Keratinocyte (primary cell): Measurements from ENCODE around the gene DYTN.

ENCODE experiments used
- EZH2 ChIP-seq: IDR thresholded peaks from one replicate; pipeline ENCODE4 v1.6.1; 2012; ENCODE audit warnings: inconsistent platforms, mild to moderate bottlenecking, low read length, moderate library complexity
- TF ChIP-seq, protein P1 (sequence below), 3 experiments: IDR thresholded peaks in 1 of 3; conservative IDR thresholded peaks in 1 of 3; optimal IDR thresholded peaks in 1 of 3; 2 replicates in 2 of 3; 3 replicates in 1 of 3; pipeline versions ENCODE3 to v1.5.1; 2011; ENCODE audit warnings: low read length in 3 of 3, mild to moderate bottlenecking in 3 of 3, moderate library complexity in 2 of 3, control low read depth in 1 of 3, inconsistent platforms in 1 of 3; ENCODE audit not compliant: insufficient read depth in 2 of 3; ENCODE audit errors: extremely low read depth in 1 of 3

DNA sequence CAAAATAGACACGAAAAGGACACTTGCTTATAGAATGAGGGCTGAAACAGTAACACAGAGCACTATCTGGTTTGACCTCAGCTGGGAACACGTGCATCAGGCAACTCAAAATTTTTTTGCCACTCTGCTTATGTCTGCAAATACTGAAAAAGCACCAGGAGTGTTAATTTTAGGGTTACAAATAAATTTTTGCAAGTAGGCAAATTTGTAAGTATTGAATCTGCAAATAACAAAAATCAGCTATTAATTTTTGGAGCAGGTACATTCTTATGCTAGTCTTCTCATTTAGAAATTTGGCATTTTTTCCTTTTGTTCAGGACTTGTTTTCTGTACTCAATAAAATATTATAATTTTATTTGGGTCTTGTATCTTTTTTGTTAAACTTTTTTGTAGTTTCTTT lies 29.7 kb downstream of the DYTN start:
- TF ChIP-seq, protein P1, sequence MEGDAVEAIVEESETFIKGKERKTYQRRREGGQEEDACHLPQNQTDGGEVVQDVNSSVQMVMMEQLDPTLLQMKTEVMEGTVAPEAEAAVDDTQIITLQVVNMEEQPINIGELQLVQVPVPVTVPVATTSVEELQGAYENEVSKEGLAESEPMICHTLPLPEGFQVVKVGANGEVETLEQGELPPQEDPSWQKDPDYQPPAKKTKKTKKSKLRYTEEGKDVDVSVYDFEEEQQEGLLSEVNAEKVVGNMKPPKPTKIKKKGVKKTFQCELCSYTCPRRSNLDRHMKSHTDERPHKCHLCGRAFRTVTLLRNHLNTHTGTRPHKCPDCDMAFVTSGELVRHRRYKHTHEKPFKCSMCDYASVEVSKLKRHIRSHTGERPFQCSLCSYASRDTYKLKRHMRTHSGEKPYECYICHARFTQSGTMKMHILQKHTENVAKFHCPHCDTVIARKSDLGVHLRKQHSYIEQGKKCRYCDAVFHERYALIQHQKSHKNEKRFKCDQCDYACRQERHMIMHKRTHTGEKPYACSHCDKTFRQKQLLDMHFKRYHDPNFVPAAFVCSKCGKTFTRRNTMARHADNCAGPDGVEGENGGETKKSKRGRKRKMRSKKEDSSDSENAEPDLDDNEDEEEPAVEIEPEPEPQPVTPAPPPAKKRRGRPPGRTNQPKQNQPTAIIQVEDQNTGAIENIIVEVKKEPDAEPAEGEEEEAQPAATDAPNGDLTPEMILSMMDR (optimal IDR thresholded peaks at IDR 0.05 in 1 of 3, IDR thresholded peaks at IDR 0.05 in 1 of 3, conservative IDR thresholded peaks at IDR 0.05 in 1 of 3; ENCODE audit: extremely low read depth in 1 of 3, insufficient read depth in 2 of 3, low read length in 3 of 3) = no peak
- TF ChIP-seq EZH2 = no peak
